ENCODE results near the gene CCDC33. TPM values are rescaled to one million over a fixed set of nuclear protein-coding genes. Genes with fewer than 3 reads are reported as not detected.

CCDC33 gene
- total and polyA plus RNA-seq, 2 donors (not counting 3 experiments of a cell fraction or from before 2014, with no cell fraction given), result not detected

DNA sequence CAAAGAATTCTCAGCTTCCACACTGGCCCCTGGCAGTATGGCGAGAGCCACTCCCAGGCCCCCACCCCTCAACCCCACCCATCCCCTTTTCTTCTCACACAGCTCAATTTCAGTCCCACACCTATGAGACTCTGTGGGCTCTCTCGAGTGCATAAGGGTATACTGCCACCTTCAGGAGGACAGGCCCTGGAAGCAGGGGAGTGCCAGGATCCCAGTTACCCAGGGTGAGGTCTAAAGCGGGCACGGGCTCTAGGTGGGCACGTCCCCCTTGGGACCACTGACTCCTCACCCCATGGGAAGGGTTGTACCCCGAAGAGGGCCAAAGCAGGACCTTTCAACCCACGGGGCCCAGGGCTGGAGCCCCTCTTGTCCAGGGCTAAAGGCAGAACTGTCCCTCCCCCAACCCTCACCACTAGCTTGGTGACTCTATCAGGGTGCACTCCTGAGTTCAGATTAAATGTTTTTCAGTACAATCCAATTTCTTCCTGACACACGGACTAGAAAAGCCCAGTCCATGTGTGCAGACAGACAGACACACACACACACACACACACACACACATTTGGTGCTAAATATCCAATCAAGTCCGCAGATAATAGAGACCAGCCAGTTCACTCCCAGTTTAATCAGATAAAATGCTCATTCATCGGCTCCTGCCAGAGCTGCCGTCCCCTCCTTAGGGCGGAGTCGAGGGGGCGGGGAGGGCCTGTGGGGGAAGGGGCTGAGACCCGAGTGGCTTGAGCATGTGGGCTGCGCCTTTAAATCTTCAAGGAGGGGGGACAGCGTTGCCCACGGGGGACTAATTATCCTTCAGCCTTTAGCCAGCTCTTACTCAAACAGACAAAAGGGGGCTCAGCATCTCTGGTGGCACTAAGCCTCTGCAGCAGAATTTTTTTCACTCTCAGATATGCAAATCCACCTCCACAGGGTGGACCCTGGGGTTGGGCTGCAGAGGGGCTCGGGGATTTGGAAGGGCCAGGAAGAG lies 72.0 kb downstream of the CCDC33 start:
- FAIRE-seq (peak; percentile 75), DNase-seq (ENCODE audit: low read depth, low spot score) (peak; percentile 43)
- dilution Hi-C loops (cut with MboI; ENCODE audit: extremely low pct_ligation_motif_present, low sequenced_read_pairs) (no loop called here), intact Hi-C loops (cut with micrococcal nuclease) (loop anchor here (1.0 to 5.0 kb wide), 5 partner anchors 68 to 356 kb away; no protein-coding TSS in a partner anchor)
- H3K4me1 ChIP-seq (ENCODE audit: control insufficient read depth, extremely low read depth, insufficient read depth, low read length), result no peaks in the 10 kb centered on the region
- no peak overlapping the region for H3K9ac ChIP-seq (replicated peaks; ENCODE audit: extremely low read depth, insufficient read depth, low read length)
- POLR2A ChIA-PET, result no interaction called here
- no peaks in the 10 kb centered on the region for H3K9me1 ChIP-seq (replicated peaks; ENCODE audit: control insufficient read depth, extremely low read depth, insufficient read depth, low read length)
- no TSS peak for BruUV-seq (replicated peaks)
- H4K20me1 ChIP-seq (replicated peaks; ENCODE audit: control insufficient read depth, extremely low read depth, insufficient read depth, low read length), result no peaks in the 10 kb centered on the region
- H3K36me3 ChIP-seq (ENCODE audit: control insufficient read depth in 2 of 2, extremely low read depth in 1 of 2, insufficient read depth in 2 of 2, low read length in 2 of 2), result no peaks in the 10 kb centered on the region
- peaks cover 18 to 31% of the 10 kb centered on the region in 2 experiments for H3K27me3 ChIP-seq (ENCODE audit: control insufficient read depth in 2 of 2, insufficient read depth in 2 of 2, low read length in 2 of 2)
- no peaks in the 10 kb centered on the region for H3K79me2 ChIP-seq (ENCODE audit: control insufficient read depth, insufficient read depth, low read length)
- no peak for TF ChIP-seq JUN (IDR thresholded peaks at IDR 0.05; ENCODE audit: borderline replicate concordance, insufficient read depth, insufficient read length, low read depth)
- peak; percentile 55 to 74 for TF ChIP-seq CTCF (IDR thresholded peaks at IDR 0.05; ENCODE audit: extremely low read depth in 1 of 2, insufficient read depth in 1 of 2, low read depth in 1 of 2, low read length in 2 of 2)
- TF ChIP-seq POLR2AphosphoS5 (IDR thresholded peaks at IDR 0.05; ENCODE audit: insufficient read depth, low read depth, low read length), result no peak
- TF ChIP-seq, protein P1, sequence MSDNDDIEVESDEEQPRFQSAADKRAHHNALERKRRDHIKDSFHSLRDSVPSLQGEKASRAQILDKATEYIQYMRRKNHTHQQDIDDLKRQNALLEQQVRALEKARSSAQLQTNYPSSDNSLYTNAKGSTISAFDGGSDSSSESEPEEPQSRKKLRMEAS (IDR thresholded peaks at IDR 0.05; ENCODE audit: insufficient read depth, insufficient read length), result no peak
- TF ChIP-seq EZH2 (IDR thresholded peaks at IDR 0.05; ENCODE audit: borderline replicate concordance, low read depth, low read length, severe bottlenecking), result no peak
- no peak overlapping the region for H3K4me3 ChIP-seq (replicated peaks in 1 of 3; ENCODE audit: insufficient read depth in 1 of 3, low read depth in 1 of 3, low read length in 3 of 3)
- no peak overlapping the region for H3K4me2 ChIP-seq (ENCODE audit: insufficient read depth, low read length)
- no peaks in the 10 kb centered on the region for H3K9me3 ChIP-seq (replicated peaks; ENCODE audit: control insufficient read depth, insufficient read depth, low read length)
- H2AFZ ChIP-seq (ENCODE audit: low read depth, low read length), result no peak overlapping the region
- CTCF ChIA-PET, result interaction anchor here (0.6 to 6.5 kb wide), 46 partner anchors 11 to 966 kb away, joined by 3 to 175 read pairs (median 5); partner anchors contain the start of genes ISLR2 and TBC1D21
- no peak overlapping the region for H3K27ac ChIP-seq (ENCODE audit: insufficient read depth, low read depth, low read length)

Measured in endothelial cell of umbilical vein (primary cell).